HepG2 (cell line): ENCODE results near the gene NEIL3.

Source experiments
- EZH2 ChIP-seq: conservative IDR thresholded peaks from 2 replicates; pipeline ENCODE4 v1.6.1; 2012; ENCODE audit warnings: mild to moderate bottlenecking, low read depth, low read length, moderate library complexity
- HNF4A ChIP-seq: sonication (generic); formaldehyde crosslinking; IDR thresholded peaks from 2 replicates; pipeline ENCODE4 v1.4.0; 2020; ENCODE audit warnings: missing genetic modification reagents
- MEIS2 ChIP-seq: sonication (generic); formaldehyde crosslinking; IDR thresholded peaks from 2 replicates; pipeline ENCODE4 v1.9.0; 2021; ENCODE audit warnings: mild to moderate bottlenecking, missing genetic modification reagents
- MXI1 ChIP-seq: IDR thresholded peaks from 3 replicates; pipeline ENCODE4 v1.6.1; 2012; ENCODE audit warnings: low read depth, low read length, inconsistent platforms, borderline replicate concordance
- PCBP2 ChIP-seq: fragments of 200-400 bp; formaldehyde crosslinking; optimal IDR thresholded peaks from 2 replicates; pipeline ENCODE3; 2018; ENCODE audit warnings: low read length, low read depth; ENCODE audit not compliant: poor library complexity, severe bottlenecking
- POLR2A ChIP-seq, 2 experiments: IDR thresholded peaks; 2 replicates each; pipeline ENCODE4 v1.6.1; 2011; ENCODE audit warnings: low read depth in 2 of 2, low read length in 2 of 2, mild to moderate bottlenecking in 1 of 2, moderate library complexity in 1 of 2; ENCODE audit not compliant: insufficient read depth in 1 of 2
- WIZ ChIP-seq: sonication (generic); formaldehyde crosslinking; IDR thresholded peaks from 2 replicates; pipeline ENCODE4 v1.5.1; 2020; ENCODE audit warnings: mild to moderate bottlenecking, missing genetic modification reagents
- ZNF143 ChIP-seq: sonication (generic); formaldehyde crosslinking; IDR thresholded peaks from 2 replicates; pipeline ENCODE4 v1.4.0; 2020; ENCODE audit warnings: missing genetic modification reagents
- TF ChIP-seq, protein P1 (sequence below): sonication (generic); formaldehyde crosslinking; IDR thresholded peaks from 2 replicates; pipeline ENCODE4 v1.4.0; 2020; ENCODE audit warnings: missing genetic modification reagents
- TF ChIP-seq, protein P2 (sequence below): sonication (generic); formaldehyde crosslinking; IDR thresholded peaks from 2 replicates; pipeline ENCODE4 v1.5.1; 2020; ENCODE audit warnings: mild to moderate bottlenecking, missing genetic modification reagents, moderate library complexity
- TF ChIP-seq, protein P3 (sequence below): sonication (generic); formaldehyde crosslinking; IDR thresholded peaks from 2 replicates; pipeline ENCODE4 v1.8.1; 2023; ENCODE audit warnings: mild to moderate bottlenecking, moderate library complexity, missing genetic modification reagents
- TF ChIP-seq, protein P4 (sequence below): IDR thresholded peaks from 2 replicates; pipeline ENCODE4 v1.6.1; 2012; ENCODE audit warnings: inconsistent platforms

DNA sequence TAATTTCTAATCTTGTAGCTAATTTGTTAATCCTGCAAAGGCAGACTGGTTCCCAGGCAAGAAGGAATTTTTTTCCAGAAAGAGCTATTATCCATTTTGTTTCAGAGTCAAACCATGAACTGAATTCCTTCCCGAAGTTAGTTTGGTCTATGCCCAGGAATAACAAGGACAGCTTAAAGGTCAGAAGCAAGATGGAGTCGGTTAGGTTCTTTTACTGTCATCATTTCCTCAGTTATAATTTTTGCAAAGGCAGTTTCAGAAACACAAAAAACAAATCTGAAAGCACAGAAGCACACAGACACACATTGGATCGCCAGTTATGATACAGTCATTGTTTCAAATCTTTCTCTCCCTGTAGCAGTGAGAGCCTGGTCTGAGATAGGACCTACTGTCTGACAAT lies 94.7 kb downstream of the NEIL3 start:
- TF ChIP-seq POLR2A (IDR thresholded peaks at IDR 0.05; ENCODE audit: insufficient read depth in 1 of 2, low read depth in 2 of 2, low read length in 2 of 2) (no peak), MEIS2 (CRISPR knock-in tag) (no peak), WIZ (no peak), MXI1 (no peak), EZH2 (no peak), PCBP2 (no peak), ZNF143 (CRISPR knock-in tag) (no peak), HNF4A (CRISPR knock-in tag) (no peak)
- TF ChIP-seq, protein P1, sequence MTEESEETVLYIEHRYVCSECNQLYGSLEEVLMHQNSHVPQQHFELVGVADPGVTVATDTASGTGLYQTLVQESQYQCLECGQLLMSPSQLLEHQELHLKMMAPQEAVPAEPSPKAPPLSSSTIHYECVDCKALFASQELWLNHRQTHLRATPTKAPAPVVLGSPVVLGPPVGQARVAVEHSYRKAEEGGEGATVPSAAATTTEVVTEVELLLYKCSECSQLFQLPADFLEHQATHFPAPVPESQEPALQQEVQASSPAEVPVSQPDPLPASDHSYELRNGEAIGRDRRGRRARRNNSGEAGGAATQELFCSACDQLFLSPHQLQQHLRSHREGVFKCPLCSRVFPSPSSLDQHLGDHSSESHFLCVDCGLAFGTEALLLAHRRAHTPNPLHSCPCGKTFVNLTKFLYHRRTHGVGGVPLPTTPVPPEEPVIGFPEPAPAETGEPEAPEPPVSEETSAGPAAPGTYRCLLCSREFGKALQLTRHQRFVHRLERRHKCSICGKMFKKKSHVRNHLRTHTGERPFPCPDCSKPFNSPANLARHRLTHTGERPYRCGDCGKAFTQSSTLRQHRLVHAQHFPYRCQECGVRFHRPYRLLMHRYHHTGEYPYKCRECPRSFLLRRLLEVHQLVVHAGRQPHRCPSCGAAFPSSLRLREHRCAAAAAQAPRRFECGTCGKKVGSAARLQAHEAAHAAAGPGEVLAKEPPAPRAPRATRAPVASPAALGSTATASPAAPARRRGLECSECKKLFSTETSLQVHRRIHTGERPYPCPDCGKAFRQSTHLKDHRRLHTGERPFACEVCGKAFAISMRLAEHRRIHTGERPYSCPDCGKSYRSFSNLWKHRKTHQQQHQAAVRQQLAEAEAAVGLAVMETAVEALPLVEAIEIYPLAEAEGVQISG (CRISPR knock-in tag), result no peak
- TF ChIP-seq, protein P2, sequence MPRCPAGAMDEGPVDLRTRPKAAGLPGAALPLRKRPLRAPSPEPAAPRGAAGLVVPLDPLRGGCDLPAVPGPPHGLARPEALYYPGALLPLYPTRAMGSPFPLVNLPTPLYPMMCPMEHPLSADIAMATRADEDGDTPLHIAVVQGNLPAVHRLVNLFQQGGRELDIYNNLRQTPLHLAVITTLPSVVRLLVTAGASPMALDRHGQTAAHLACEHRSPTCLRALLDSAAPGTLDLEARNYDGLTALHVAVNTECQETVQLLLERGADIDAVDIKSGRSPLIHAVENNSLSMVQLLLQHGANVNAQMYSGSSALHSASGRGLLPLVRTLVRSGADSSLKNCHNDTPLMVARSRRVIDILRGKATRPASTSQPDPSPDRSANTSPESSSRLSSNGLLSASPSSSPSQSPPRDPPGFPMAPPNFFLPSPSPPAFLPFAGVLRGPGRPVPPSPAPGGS (CRISPR knock-in tag), result no peak
- TF ChIP-seq, protein P3, sequence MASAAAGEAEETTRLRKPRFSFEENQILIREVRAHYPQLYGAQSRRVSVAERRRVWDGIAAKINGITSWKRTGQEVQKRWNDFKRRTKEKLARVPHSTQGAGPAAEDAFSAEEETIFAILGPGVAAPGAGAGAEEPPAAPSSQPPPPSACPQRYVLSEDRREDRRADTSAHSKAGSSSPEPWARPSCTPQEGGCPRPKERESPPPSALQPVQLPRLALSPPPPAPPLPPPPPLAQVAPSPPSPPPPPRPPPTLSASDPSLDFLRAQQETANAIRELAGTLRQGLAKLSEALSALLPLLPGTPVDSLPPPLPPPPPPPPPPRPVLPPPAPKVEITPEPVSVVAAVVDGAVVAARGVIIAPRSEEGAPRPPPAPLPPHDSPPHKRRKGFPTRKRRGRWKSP, result no peak
- TF ChIP-seq, protein P4, sequence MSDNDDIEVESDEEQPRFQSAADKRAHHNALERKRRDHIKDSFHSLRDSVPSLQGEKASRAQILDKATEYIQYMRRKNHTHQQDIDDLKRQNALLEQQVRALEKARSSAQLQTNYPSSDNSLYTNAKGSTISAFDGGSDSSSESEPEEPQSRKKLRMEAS, result no peak
